Muscle of leg (tissue), 11 donors: ENCODE results near the gene SYTL1. TPM values are rescaled to one million over a fixed set of nuclear protein-coding genes. Genes with fewer than 3 reads are reported as not detected.

ENCODE experiments used
- DNase-seq: peaks from one replicate; pipeline ENCODE4 v3.0.0; 2013
- H3K27ac ChIP-seq: one replicate; pipeline ENCODE4 v1.5.1; 2013; ENCODE audit warnings: mild to moderate bottlenecking, low read length, control low read depth
- H3K27me3 ChIP-seq: one replicate; pipeline ENCODE4 v1.6.1; 2013; ENCODE audit warnings: low read length; ENCODE audit not compliant: control insufficient read depth, insufficient read depth
- H3K36me3 ChIP-seq: one replicate; pipeline ENCODE4 v1.6.1; 2013; ENCODE audit warnings: low read length; ENCODE audit not compliant: control insufficient read depth, insufficient read depth
- H3K4me1 ChIP-seq: one replicate; pipeline ENCODE4 v1.6.1; 2013; ENCODE audit warnings: low read length; ENCODE audit not compliant: control insufficient read depth, insufficient read depth
- H3K4me3 ChIP-seq: one replicate; pipeline ENCODE4 v1.5.1; 2013; ENCODE audit warnings: low read length, control low read depth
- H3K9me3 ChIP-seq: replicated peaks from 2 replicates; pipeline ENCODE4 v1.6.1; 2013; ENCODE audit warnings: low read depth, low read length; ENCODE audit not compliant: control insufficient read depth
- WGBS: methylation state at CpG from one replicate; pipeline ENCODE4 v1.1.5; 2013; ENCODE audit warnings: missing lambda C conversion rate; ENCODE audit not compliant: insufficient coverage; 5-methylcytosine and 5-hydroxymethylcytosine counted together
- polyA plus RNA-seq, 8 donors: library from polyadenylated mRNA; unstranded; fragments of 120-200 nt; gene quantifications; one replicate each; pipeline versions ENCODE4 v1.2.1 to v1.2.3, GENCODE V29; 2013; ENCODE audit warnings: inconsistent platforms in 1 of 8, low replicate concordance in 1 of 8; ENCODE audit not compliant: insufficient read length in 8 of 8, insufficient read depth in 1 of 8
- total RNA-seq: library from RNA; stranded (reverse); fragments of 120-200 nt; gene quantifications from one replicate; pipeline ENCODE4 v1.2.4, GENCODE V29; 2013

The SYTL1 gene
- total and polyA plus RNA-seq, 9 donors, result 0.62 to 4.8 (median 1.2) TPM

- Histone ChIP-seq H3K36me3 (peaks cover 22% of the 10 kb centered on the region), H3K9me3 (no peaks in the 10 kb centered on the region), H3K27me3 (peaks cover 21% of the 10 kb centered on the region), H3K4me1 (peaks cover 22% of the 10 kb centered on the region), H3K4me3 (peak overlapping the region; percentile 13), H3K27ac (no peak overlapping the region)
- DNase-seq, result peak; percentile 76
- 23% methylated on average over 38 of the region's 40 CpGs for WGBS
Measured at GRCh38 chr1:27357281-27358037, 15.6 kb downstream of the SYTL1 start.

GRCh38 chr1:27358038-27358927 is 16.5 kb downstream of the SYTL1 start:
- no peak overlapping the region for H3K27ac ChIP-seq
- no peaks in the 10 kb centered on the region for H3K9me3 ChIP-seq
- no peak for DNase-seq
- no peak overlapping the region for H3K4me3 ChIP-seq
- peaks cover 21% of the 10 kb centered on the region for H3K27me3 ChIP-seq
- peaks cover 30% of the 10 kb centered on the region for H3K36me3 ChIP-seq
- H3K4me1 ChIP-seq, result peaks cover 22% of the 10 kb centered on the region
- 89% methylated on average over 13 of the region's 21 CpGs for WGBS

DNA sequence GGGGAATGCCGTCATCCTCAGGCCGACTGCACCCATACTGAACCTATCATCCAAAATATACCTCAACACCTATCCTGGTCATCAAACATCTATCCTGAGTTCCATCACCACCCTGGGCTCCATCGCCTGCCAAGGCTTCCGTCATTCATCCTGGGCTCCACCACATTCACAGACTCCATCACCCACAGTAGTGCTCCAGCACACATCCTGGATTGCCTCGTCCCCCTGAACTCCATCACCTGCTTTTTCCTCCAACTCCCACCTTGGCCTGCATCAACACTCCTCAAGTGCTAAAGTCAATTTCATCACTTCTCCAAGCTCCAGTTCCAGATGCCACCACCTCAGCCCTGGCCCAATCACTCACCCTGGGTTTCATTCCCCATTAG is 17.1 kb downstream of the SYTL1 start:
- WGBS, result over 99% methylated on average over 5 of the region's 5 CpGs
- H3K27ac ChIP-seq, result no peak overlapping the region
- peaks cover 21% of the 10 kb centered on the region for H3K27me3 ChIP-seq
- H3K4me1 ChIP-seq, result peaks cover 22% of the 10 kb centered on the region
- H3K36me3 ChIP-seq, result peaks cover 36% of the 10 kb centered on the region
- no peaks in the 10 kb centered on the region for H3K9me3 ChIP-seq
- H3K4me3 ChIP-seq, result no peak overlapping the region
- DNase-seq, result no peak

GRCh38 chr1:27359822-27360158 is 18.0 kb downstream of the SYTL1 start:
- Histone ChIP-seq H3K36me3 (peaks cover 42% of the 10 kb centered on the region), H3K4me1 (peaks cover 27% of the 10 kb centered on the region), H3K9me3 (no peaks in the 10 kb centered on the region), H3K4me3 (no peak overlapping the region), H3K27ac (no peak overlapping the region), H3K27me3 (peaks cover 21% of the 10 kb centered on the region)
- WGBS, result 61% methylated on average over 6 of the region's 9 CpGs
- no peak for DNase-seq

- Histone ChIP-seq H3K27ac (no peak overlapping the region), H3K4me3 (peak overlapping the region; percentile 13), H3K36me3 (peaks cover 39% of the 10 kb centered on the region), H3K4me1 (peaks cover 33% of the 10 kb centered on the region), H3K27me3 (peaks cover 21% of the 10 kb centered on the region), H3K9me3 (no peaks in the 10 kb centered on the region)
- 14% methylated on average over 41 of the region's 71 CpGs for WGBS
- no peak for DNase-seq
Measured at GRCh38 chr1:27360159-27361043, 18.6 kb downstream of the SYTL1 start.

GRCh38 chr1:27361044-27361402 is 19.2 kb downstream of the SYTL1 start:
- H3K9me3 ChIP-seq, result no peaks in the 10 kb centered on the region
- WGBS, result 73% methylated on average over 14 of the region's 21 CpGs
- peaks cover 21% of the 10 kb centered on the region for H3K27me3 ChIP-seq
- peaks cover 36% of the 10 kb centered on the region for H3K4me1 ChIP-seq
- H3K27ac ChIP-seq, result no peak overlapping the region
- no peak for DNase-seq
- H3K36me3 ChIP-seq, result peaks cover 33% of the 10 kb centered on the region
- no peak overlapping the region for H3K4me3 ChIP-seq

GRCh38 chr1:27361553-27361952 is 19.7 kb downstream of the SYTL1 start:
- 88% methylated on average over 5 of the region's 8 CpGs for WGBS
- no peak overlapping the region for H3K4me3 ChIP-seq
- H3K9me3 ChIP-seq, result no peaks in the 10 kb centered on the region
- H3K27me3 ChIP-seq, result peaks cover 21% of the 10 kb centered on the region
- peaks cover 31% of the 10 kb centered on the region for H3K36me3 ChIP-seq
- no peak for DNase-seq
- no peak overlapping the region for H3K27ac ChIP-seq
- H3K4me1 ChIP-seq, result peaks cover 37% of the 10 kb centered on the region

- no peaks in the 10 kb centered on the region for H3K9me3 ChIP-seq
- H3K27me3 ChIP-seq, result peaks cover 12% of the 10 kb centered on the region
- peaks cover 35% of the 10 kb centered on the region for H3K4me1 ChIP-seq
- H3K27ac ChIP-seq, result no peak overlapping the region
- H3K36me3 ChIP-seq, result peaks cover 28% of the 10 kb centered on the region
- no peak for DNase-seq
- H3K4me3 ChIP-seq, result no peak overlapping the region
- WGBS, result 74% methylated on average over 15 of the region's 26 CpGs
Measured at GRCh38 chr1:27363766-27364695, 22.2 kb downstream of the SYTL1 start.

GRCh38 chr1:27364696-27365371 is 23.0 kb downstream of the SYTL1 start:
- Histone ChIP-seq H3K9me3 (no peaks in the 10 kb centered on the region), H3K36me3 (peaks cover 28% of the 10 kb centered on the region), H3K27ac (peak overlapping the region; percentile 76), H3K4me1 (peaks cover 34% of the 10 kb centered on the region), H3K4me3 (peak overlapping the region; percentile 1), H3K27me3 (peaks cover 6% of the 10 kb centered on the region)
- DNase-seq, result no peak
- WGBS, result 80% methylated on average over 8 of the region's 11 CpGs
